GM11168 (cell line): ENCODE data around the gene DLGAP1.

ENCODE experiments used
- in situ Hi-C: fragments of 300-500 bp; cut with MboI; formaldehyde crosslinking; loops from one replicate; pipeline ENCODE4 v1.12.0; 2022; ENCODE audit warnings: low sequenced_read_pairs; ENCODE audit not compliant: unreplicated experiment

The DLGAP1 gene

DNA sequence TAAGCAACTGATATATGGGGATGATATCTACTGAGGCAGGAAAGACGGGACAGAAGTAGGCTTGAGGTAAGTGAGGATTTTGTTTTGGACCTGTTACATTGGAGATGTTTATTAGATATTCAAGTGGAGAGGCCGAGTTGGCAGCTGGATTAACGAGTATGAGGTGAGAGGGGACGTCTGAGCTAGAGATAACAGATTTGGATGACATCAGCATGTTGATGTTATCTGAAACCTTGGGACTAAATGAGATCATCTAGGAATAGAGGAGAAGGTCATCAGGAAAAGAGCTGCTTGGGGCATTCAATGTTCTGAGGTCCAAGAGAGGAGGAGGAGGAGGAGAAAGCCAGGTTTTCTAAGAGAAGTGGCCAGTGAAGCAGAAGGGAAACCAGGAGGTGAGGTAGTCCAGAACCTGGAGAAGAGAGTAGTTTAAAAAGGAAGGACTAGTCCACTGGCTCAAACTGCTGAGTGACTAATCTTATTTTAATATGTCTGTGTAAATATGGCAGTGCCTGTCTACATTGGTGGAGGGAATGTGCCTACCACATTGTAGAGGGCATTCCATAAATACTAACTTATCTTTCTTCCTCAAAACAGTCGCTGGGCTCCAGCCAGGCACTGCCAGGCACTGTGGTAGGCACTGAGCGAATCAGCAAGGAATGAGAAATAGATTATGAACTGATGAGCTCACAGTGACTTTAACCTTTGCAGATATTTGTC is 488.3 kb downstream of the DLGAP1 start:
- in situ Hi-C loops: no loop called here

- in situ Hi-C loops: no loop called here
Observed at GRCh38 chr18:3966246-3966641, 488.9 kb downstream of the DLGAP1 start.

GRCh38 chr18:3960977-3961376 is 494.1 kb downstream of the DLGAP1 start:
- in situ Hi-C loops: no loop called here

DNA sequence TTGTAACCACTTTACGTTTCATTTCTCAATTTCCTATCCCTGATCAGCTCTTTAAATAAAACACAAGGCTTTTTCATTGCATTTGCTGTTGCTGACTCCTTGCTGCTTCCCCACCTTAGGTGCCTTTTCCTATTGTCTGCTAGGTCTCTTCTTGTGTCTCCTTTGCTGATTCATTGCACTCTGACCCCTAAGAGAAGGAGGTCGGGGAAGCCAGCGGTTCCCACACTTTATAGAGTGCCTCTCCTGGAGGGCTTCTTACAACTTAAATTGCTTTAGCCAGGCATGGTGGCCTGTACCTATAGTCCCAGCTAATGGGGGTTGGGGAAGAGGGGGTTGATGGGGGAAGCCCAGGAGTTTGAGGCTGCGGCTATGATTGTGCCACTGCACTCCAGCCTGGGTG is 495.0 kb downstream of the DLGAP1 start:
- in situ Hi-C loops: no loop called here

GRCh38 chr18:3952031-3952430 is 503.1 kb downstream of the DLGAP1 start:
- in situ Hi-C loops: no loop called here

DNA sequence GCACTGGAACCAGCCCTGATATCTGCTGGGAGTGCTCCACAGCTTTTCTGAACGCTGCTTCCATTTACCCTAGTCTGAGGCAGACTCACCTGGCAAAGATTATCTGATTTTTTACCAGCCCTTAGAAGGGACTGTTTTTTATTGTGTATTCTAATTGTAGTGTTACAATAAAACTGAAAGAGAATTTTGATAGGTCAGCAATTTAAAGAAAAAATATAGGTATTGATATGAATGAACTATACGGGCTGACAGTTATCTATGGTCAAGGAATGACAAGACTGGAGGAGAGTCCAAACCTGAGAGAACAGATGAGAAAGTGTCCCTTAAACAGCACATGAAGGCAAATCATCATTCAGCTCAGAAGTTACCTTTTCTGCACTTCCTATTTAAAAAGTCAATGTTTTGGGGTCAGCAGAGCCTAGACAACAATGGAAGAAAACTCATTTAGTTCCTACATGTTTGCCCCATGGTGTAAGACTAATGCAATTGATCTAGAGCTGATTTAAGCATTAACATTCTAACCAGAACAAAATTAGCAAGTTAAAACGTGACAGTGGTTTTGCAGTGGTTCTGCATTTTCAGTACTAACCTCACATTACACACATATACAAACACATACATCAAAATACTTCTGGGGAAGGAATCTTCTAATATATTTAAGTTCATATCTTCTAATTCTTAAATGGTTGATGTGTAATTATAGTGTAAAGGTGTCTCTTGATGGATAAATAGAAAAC is 504.3 kb downstream of the DLGAP1 start:
- in situ Hi-C loops: no loop called here

GRCh38 chr18:3948958-3949357 is 506.1 kb downstream of the DLGAP1 start:
- in situ Hi-C loops: no loop called here

DNA sequence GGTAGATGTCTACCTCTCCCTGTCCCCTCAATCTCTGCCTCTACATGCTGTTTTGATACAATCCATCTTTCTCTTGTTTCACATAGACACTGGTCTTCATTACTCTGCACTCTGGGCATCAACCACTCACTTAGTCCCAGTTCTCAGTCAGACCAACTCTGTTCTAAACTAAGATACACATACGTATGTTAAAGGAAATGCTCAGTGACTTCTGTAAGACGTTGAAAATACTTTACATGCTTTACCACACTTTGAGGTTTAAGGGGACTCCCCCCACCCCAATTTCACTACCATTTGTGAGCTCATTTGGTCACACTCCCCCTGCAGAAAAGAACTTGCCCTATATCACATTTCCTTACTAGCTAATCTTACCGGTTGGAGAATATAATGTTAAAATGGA is 507.7 kb downstream of the DLGAP1 start:
- in situ Hi-C loops: no loop called here

GRCh38 chr18:3935305-3935704 is 519.8 kb downstream of the DLGAP1 start:
- in situ Hi-C loops: no loop called here

- in situ Hi-C loops: no loop called here
Observed at GRCh38 chr18:3932276-3932675, 522.8 kb downstream of the DLGAP1 start.

DNA sequence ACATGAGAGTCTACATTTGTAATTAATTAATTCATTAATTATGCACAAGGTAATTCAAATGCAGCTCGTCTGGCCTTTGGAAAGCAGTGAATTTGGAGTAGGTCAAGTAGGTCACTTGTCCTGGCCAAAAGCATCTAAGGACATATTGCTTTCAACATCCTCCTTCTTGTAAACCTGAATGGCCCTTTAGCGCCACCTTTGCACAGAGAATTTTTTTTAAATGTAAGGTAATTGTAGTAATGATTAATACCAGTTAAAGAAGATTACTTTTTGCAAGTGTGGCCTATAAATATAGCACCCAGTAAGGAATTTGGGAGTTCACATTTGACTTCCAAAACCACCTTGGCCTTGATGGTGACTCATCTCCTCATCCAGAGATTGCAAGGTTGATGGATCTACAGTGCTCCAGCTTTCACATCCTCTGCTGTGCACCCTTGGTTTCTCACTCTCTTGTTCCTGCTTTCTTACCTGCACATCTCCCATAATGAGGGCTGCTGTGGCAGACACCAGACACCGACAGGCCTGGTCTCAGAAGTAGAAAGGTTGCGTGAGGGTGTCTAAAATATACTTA is 523.5 kb downstream of the DLGAP1 start:
- in situ Hi-C loops: no loop called here

- in situ Hi-C loops: no loop called here
Observed at GRCh38 chr18:3931013-3931315, 524.1 kb downstream of the DLGAP1 start.

DNA sequence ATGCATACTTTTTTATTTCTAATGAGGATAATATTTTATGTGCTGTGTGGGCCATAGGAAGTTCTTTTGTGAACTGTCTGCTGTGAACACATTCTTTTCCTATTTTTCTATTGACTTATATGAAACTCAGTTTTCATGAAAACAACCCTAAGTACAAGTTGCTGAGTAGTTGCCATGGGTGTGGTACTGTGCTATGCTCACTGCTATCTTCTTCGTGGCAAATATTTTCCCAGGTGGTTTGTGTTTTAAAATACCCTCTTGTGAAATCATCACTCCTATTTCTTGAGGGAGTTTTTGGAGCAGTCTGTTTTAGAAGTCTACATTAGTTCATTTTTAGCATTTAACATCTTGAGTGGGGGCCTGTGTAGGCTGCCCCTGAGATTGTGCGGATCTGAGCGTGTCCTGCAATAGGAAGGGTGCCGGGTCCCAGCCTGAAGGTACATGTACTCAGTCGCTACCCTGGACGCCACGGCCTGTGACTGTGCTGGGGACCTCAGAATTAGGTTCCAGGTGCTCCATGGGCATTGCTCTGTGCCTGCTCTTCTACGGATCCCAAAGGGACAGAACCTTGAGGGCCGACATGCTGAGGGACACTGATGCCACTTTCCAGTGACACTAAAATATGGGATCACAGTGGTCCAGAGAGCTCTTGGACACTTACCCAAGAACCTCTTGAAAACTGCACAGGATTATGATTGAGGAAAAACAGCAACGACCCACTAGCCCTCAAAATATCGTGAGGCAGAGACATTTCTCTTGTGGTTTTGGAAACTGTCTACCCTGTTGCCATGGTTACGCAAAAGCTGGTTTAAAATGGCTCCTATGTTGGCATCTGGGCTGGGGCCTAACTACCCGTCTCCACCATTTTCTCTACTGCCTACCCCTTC is 524.7 kb downstream of the DLGAP1 start:
- in situ Hi-C loops: no loop called here

DNA sequence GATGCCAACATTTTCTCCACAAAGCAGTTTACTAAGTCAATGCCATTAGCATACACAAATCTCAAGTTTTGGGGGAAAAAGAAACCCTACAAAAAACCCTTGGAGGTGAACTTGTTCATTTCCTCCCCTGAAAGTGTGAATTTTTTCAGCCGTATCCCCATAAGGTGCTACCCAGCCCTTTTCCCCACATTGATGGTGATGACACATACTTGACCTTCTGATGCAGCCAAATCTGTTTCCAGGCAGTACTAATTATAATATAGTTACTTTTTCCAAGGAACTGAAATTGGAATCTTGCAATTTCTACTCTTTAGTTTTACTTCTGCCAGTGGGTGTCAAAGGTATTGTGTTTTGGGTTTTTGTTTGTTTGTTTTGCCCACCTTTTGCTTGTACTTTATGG is 530.7 kb downstream of the DLGAP1 start:
- in situ Hi-C loops: no loop called here

GRCh38 chr18:3923750-3924149 is 531.4 kb downstream of the DLGAP1 start:
- in situ Hi-C loops: no loop called here

GRCh38 chr18:3921826-3922225 is 533.3 kb downstream of the DLGAP1 start:
- in situ Hi-C loops: no loop called here

DNA sequence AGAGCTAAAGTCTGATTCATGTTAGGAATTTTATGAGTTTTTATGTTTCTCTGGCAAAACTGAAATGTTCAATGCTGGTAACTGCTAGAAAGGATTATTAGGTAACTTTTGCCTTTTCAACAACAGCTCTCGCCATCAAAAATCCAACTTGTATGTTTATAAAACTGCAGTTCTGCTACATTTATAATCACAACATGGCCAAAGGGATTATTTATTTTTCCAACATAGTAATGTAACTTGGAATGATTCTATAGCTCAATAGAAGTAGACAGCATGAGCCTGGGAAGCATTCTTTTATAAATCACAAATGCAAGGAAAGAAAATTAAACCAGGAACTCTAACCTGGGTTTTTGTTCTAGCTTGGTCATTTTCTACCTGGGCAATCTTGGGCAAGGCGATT is 534.3 kb downstream of the DLGAP1 start:
- in situ Hi-C loops: no loop called here

DNA sequence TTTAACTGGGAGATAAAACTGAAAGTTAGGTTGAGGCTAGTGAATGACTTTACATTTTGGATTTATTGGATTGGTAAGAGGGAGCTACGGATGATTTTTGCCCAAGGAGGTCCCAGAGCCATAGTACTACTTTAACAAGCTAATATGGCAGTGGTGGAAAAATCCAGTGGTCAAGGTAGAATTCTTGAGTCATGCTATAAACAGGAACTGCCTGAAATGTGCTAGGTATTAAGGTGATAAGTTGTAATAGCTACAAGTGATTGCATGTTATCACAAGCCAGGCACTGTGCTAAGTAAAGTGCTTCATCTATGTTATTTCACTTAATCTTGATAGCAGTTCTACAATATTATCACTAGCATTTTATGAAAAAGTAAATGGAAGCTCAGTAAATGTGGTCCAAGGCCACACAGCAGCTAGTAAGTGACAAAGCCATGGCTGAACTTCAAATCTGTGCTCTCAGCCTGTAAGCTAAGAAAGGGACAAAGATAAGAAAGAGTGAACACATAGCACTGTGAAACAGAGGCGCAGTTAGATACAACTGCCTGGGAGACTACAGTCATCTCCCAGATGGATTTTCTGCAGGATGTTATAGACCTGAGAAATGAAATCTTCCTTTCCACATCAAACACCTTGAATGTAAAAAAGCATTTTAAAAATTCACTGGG is 535.6 kb downstream of the DLGAP1 start:
- in situ Hi-C loops: no loop called here

GRCh38 chr18:3916082-3916481 is 539.0 kb downstream of the DLGAP1 start:
- in situ Hi-C loops: no loop called here
